K562 (cell line): ENCODE data around the gene SLC44A1. TPM values are rescaled to one million over a fixed set of nuclear protein-coding genes. Genes with fewer than 3 reads are reported as not detected.

ENCODE experiments used
- ATAC-seq: fragments of 200-7000 bp; cut with Tn5 transposase; 3 replicates; pipeline ENCODE4 v1.9.1; 2020; ENCODE audit warnings: moderate library complexity
- BruUV-seq: library from RNA; stranded (reverse); fragments of 400-500 nt; replicated peaks from 2 replicates; lab custom pipeline; 2021; lab: Mats Ljungman, UMichigan
- CTCF ChIA-PET: fragments of 300-600 bp; formaldehyde crosslinking; extraction: SDS; loops from one replicate; lab custom pipeline; 2021; ENCODE audit warnings: low intra/inter-chr PET ratio; lab: Yijun Ruan, JAX
- POLR2A ChIA-PET: fragments of 300-600, 350-650 bp; sonication (Branson Sonifier 250); formaldehyde crosslinking; extraction: SDS; loops from one replicate; lab custom pipeline; 2021; ENCODE audit warnings: antibody characterized with exemption, inconsistent platforms; lab: Yijun Ruan, JAX
- DNase-seq, 4 experiments: peaks; one replicate each; pipeline versions ENCODE4 v3.0.0 to v3.0.0-alpha.2; 2011 to 2018; ENCODE audit warnings: low spot score in 3 of 4, mixed read lengths in 3 of 4; ENCODE audit errors: extremely low read depth in 1 of 4
- FAIRE-seq: peaks from 2 replicates; lab custom pipeline; 2011; peaks lifted over from hg19 to GRCh38; lab: Jason Lieb, UNC
- H2AFZ ChIP-seq: 2 replicates; pipeline ENCODE4 v1.6.0; 2011; ENCODE audit warnings: low read depth, low read length, control low read depth, inconsistent platforms
- H3K27ac ChIP-seq: fragments of 200-600 bp; 3 replicates; pipeline ENCODE4 v1.8.0; 2011; ENCODE audit warnings: low read depth, mild to moderate bottlenecking, control low read depth, inconsistent platforms, low read length, moderate library complexity, mixed read lengths; ENCODE audit errors: extremely low read depth
- H3K27me3 ChIP-seq, 2 experiments: fragments of 300-600 bp in 1 of 2; 2 replicates in 1 of 2; 3 replicates in 1 of 2; pipeline versions ENCODE4 v1.6.0 to v1.8.0; 2011; ENCODE audit warnings: inconsistent platforms in 2 of 2, low read length in 2 of 2, mild to moderate bottlenecking in 1 of 2, mixed read lengths in 1 of 2, moderate library complexity in 1 of 2; ENCODE audit not compliant: control insufficient read depth in 2 of 2, insufficient read depth in 2 of 2
- H3K36me3 ChIP-seq: fragments of 300-600 bp; 3 replicates; pipeline ENCODE4 v1.8.0; 2011; ENCODE audit warnings: mild to moderate bottlenecking, low read length, inconsistent platforms; ENCODE audit not compliant: control insufficient read depth, insufficient read depth
- H3K4me1 ChIP-seq, 2 experiments: fragments of 200-600 bp in 1 of 2; replicated peaks in 1 of 2; 2 replicates in 1 of 2; 3 replicates in 1 of 2; pipeline versions ENCODE4 v1.5.1 to v1.8.0; 2011; ENCODE audit warnings: inconsistent platforms in 2 of 2, low read length in 2 of 2, mild to moderate bottlenecking in 1 of 2, mixed read lengths in 1 of 2, moderate library complexity in 1 of 2; ENCODE audit not compliant: control insufficient read depth in 2 of 2, insufficient read depth in 2 of 2
- H3K4me2 ChIP-seq: 2 replicates; pipeline ENCODE4 v1.6.1; 2011; ENCODE audit warnings: low read length, control low read depth, inconsistent platforms, mixed read lengths; ENCODE audit not compliant: insufficient read depth
- H3K4me3 ChIP-seq: fragments of 200-600 bp; sonication (generic), shearing (Covaris generic); 2 replicates; pipeline ENCODE4 v1.5.1; 2016; ENCODE audit warnings: control low read depth, inconsistent platforms
- H3K79me2 ChIP-seq: fragments of 200-600 bp; 3 replicates; pipeline ENCODE4 v1.8.0; 2011; ENCODE audit warnings: low read length, inconsistent platforms; ENCODE audit not compliant: control insufficient read depth, insufficient read depth
- H3K9ac ChIP-seq, 2 experiments: 2 replicates each; pipeline versions ENCODE4 v1.6.0 to v1.6.1; 2011; ENCODE audit warnings: low read depth in 2 of 2, low read length in 2 of 2, control low read depth in 1 of 2, inconsistent platforms in 1 of 2, mild to moderate bottlenecking in 1 of 2, mixed read lengths in 1 of 2; ENCODE audit not compliant: insufficient read depth in 1 of 2
- H3K9me1 ChIP-seq: one replicate; pipeline ENCODE4 v1.6.0; 2011; ENCODE audit warnings: inconsistent platforms, mild to moderate bottlenecking, low read length, moderate library complexity; ENCODE audit not compliant: control insufficient read depth, insufficient read depth
- H3K9me3 ChIP-seq: replicated peaks from 2 replicates; pipeline ENCODE4 v1.5.1; 2011; ENCODE audit warnings: low read depth, low read length, inconsistent platforms; ENCODE audit not compliant: control insufficient read depth, insufficient read depth
- H4K20me1 ChIP-seq: replicated peaks from 2 replicates; pipeline ENCODE4 v1.6.1; 2011; ENCODE audit warnings: low read length, inconsistent platforms, mixed read lengths; ENCODE audit not compliant: control insufficient read depth, insufficient read depth
- CBX2 ChIP-seq: fragments of 200-600 bp; sonication (generic); IDR thresholded peaks from one replicate; pipeline ENCODE4 v1.6.1; 2012; ENCODE audit warnings: mild to moderate bottlenecking, low read length, inconsistent platforms; ENCODE audit not compliant: insufficient read depth, poor library complexity, severe bottlenecking
- CTCFL ChIP-seq: IDR thresholded peaks from 2 replicates; pipeline ENCODE4 v1.6.1; 2011; ENCODE audit warnings: borderline replicate concordance, low read depth, mild to moderate bottlenecking, moderate library complexity, low read length; ENCODE audit not compliant: insufficient read depth, poor library complexity, severe bottlenecking
- ELK1 ChIP-seq: sonication (generic); formaldehyde crosslinking; IDR thresholded peaks from 2 replicates; pipeline ENCODE4 v1.8.1; 2022; ENCODE audit warnings: missing genetic modification reagents
- IRF2 ChIP-seq: sonication (generic); formaldehyde crosslinking; IDR thresholded peaks from 2 replicates; pipeline ENCODE4 v1.8.1; 2022; ENCODE audit warnings: mild to moderate bottlenecking, missing genetic modification reagents
- MCM5 ChIP-seq: fragments of 450-650 bp; IDR thresholded peaks from 2 replicates; pipeline ENCODE4 v1.6.1; 2016; ENCODE audit warnings: low read depth
- PTRF ChIP-seq: fragments of 450-650 bp; IDR thresholded peaks from 2 replicates; pipeline ENCODE4 v1.6.1; 2016; ENCODE audit warnings: mild to moderate bottlenecking, missing genetic modification characterization, missing compliant biosample characterization
- SNRNP70 ChIP-seq: fragments of 200-400 bp; formaldehyde crosslinking; optimal IDR thresholded peaks from 2 replicates; pipeline ENCODE3; 2017; ENCODE audit warnings: low read depth, low read length
- TCFL5 ChIP-seq: fragments of 250-450 bp; sonication (Bioruptor Pico); conservative IDR thresholded peaks from 2 replicates; pipeline ENCODE4 v1.6.1; 2021; ENCODE audit warnings: mild to moderate bottlenecking, moderate library complexity, matching md5 sums
- ZNF449 ChIP-seq: fragments of 250-450 bp; sonication (Bioruptor Pico); IDR thresholded peaks from 2 replicates; pipeline ENCODE4 v1.8.0; 2022; ENCODE audit warnings: moderate library complexity, mild to moderate bottlenecking, inconsistent platforms
- WGBS: fragments of 100-300 bp; shearing (Covaris generic); methylation state at CpG from one replicate; pipeline ENCODE4 v1.1.6; 2016; ENCODE audit warnings: low coverage, mixed read lengths; ENCODE audit not compliant: insufficient coverage; ENCODE audit errors: missing lambda C conversion rate; 5-methylcytosine and 5-hydroxymethylcytosine counted together
- in situ Hi-C: fragments of 300-500 bp; cut with MboI; formaldehyde crosslinking; loops from 4 replicates; pipeline ENCODE4 v1.15.0; 2018; ENCODE audit warnings: inconsistent platforms, mixed read lengths
- intact Hi-C: fragments of 100-400 bp; cut with micrococcal nuclease; formaldehyde crosslinking; loops from 2 replicates; pipeline ENCODE4 v1.14.2; 2022
- polyA plus RNA-seq, 8 experiments: library from polyadenylated mRNA; depleted of rRNA in 4 of 8; stranded (reverse) in 5 of 8; unstranded in 3 of 8; fragments of >200 nt; fragmentation: Nextera tagmentation in 2 of 8; fragmentation: Illumina TruSeq in 1 of 8; extraction: Ambion mirVana in 2 of 8; extraction: Trizol in 1 of 8; gene quantifications; 2 replicates each; pipeline versions ENCODE4 v1.2.1 to v1.2.3, GENCODE V29; 2011 to 2014; ENCODE audit warnings: inconsistent platforms in 1 of 8, missing spikeins in 1 of 8
- total RNA-seq, 7 experiments: library from RNA; depleted of rRNA in 6 of 7; stranded (reverse); fragments of >200 nt in 6 of 7; fragmentation: Illumina TruSeq in 2 of 7; extraction: Trizol in 2 of 7; gene quantifications; 2 replicates each; pipeline versions ENCODE4 v1.2.1 to v1.2.3, GENCODE V29; 2011 to 2021; ENCODE audit warnings: low replicate concordance in 1 of 7

Gene SLC44A1
- total and polyA plus RNA-seq, 9 of the 15 experiments (the other 6 are each of a cell fraction or from before 2014, with no cell fraction given) = 0.11 to 0.59 (median 0.30) TPM

GRCh38 chr9:105339849-105340248 is 95.4 kb downstream of the SLC44A1 start:
- Histone ChIP-seq H3K9ac (no peak overlapping the region), H3K27ac (no peak overlapping the region)
- BruUV-seq = no TSS peak
- POLR2A ChIA-PET = no interaction called here
- no peak for TF ChIP-seq ZNF449 (CRISPR knock-in tag)
- TF ChIP-seq CBX2 = no peak
- TF ChIP-seq PTRF = no peak
- TF ChIP-seq, all 486 proteins: peak for 0
- no peaks in the 10 kb centered on the region for H4K20me1 ChIP-seq
- H3K27me3 ChIP-seq = no peaks in the 10 kb centered on the region
- CTCF ChIA-PET = no interaction called here
- no peak overlapping the region for H2AFZ ChIP-seq
- H3K9me3 ChIP-seq = no peaks in the 10 kb centered on the region
- no peak overlapping the region for H3K4me3 ChIP-seq
- no peak for DNase-seq
- no peaks in the 10 kb centered on the region for H3K9me1 ChIP-seq
- no peak overlapping the region for H3K4me2 ChIP-seq
- no peak for FAIRE-seq
- in situ Hi-C loops = no loop called here
- H3K4me1 ChIP-seq = no peaks in the 10 kb centered on the region
- intact Hi-C loops = no loop called here
- ATAC-seq = no peak
- no peaks in the 10 kb centered on the region for H3K79me2 ChIP-seq
- H3K36me3 ChIP-seq = no peaks in the 10 kb centered on the region

DNA sequence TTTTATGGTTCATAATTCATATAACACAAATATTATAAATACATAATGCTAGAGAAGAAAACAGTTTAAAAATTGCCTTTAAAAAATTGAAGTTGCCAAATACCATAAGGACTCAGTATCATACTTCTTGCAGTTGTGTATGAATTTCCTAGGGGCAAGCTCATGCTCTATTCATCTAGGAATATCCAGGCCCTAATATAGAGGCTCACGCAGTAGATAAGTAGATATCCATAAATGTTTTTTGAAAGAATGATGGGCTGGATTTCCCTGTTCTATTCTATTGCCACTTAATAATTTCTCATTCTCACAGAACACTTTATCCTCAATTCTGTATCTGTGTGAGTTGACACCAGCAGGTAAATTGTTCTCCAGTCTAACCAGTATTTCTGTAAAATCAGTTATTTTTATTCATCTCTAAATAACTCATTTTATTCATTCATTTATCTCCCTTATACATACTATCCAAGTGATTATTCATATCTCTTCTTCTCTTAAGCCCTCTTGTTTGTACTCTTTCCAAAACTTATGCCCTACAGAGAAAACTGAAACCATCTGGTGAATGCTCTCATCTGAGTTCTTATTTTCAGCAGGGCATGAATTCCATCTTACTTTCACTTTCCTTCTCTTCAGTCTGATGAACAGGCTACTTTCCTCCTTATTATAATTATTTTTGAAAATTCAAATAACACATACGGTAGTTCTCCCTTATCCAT is 97.1 kb downstream of the SLC44A1 start:
- no peaks in the 10 kb centered on the region for H3K79me2 ChIP-seq
- no peak overlapping the region for H3K9ac ChIP-seq
- CTCF ChIA-PET = no interaction called here
- no peaks in the 10 kb centered on the region for H3K9me3 ChIP-seq
- no peak for ATAC-seq
- intact Hi-C loops = no loop called here
- no peak for DNase-seq
- H3K36me3 ChIP-seq = no peaks in the 10 kb centered on the region
- H4K20me1 ChIP-seq = no peaks in the 10 kb centered on the region
- H3K4me2 ChIP-seq = no peak overlapping the region
- H3K27ac ChIP-seq = no peak overlapping the region
- H2AFZ ChIP-seq = no peak overlapping the region
- H3K27me3 ChIP-seq = no peaks in the 10 kb centered on the region
- no TSS peak for BruUV-seq
- in situ Hi-C loops = no loop called here
- POLR2A ChIA-PET = no interaction called here
- no peak for FAIRE-seq
- H3K9me1 ChIP-seq = no peaks in the 10 kb centered on the region
- H3K4me1 ChIP-seq = no peaks in the 10 kb centered on the region
- H3K4me3 ChIP-seq = no peak overlapping the region
- 0% methylated on average over 2 of the region's 2 CpGs for WGBS
- TF ChIP-seq TCFL5 = no peak
- no peak for TF ChIP-seq SNRNP70
- TF ChIP-seq MCM5 = no peak
- no peak for TF ChIP-seq CTCFL
- no peak for TF ChIP-seq IRF2 (CRISPR knock-in tag)
- TF ChIP-seq ELK1 = no peak
